ENCODE data around the gene CADM4. TPM values are rescaled to one million over a fixed set of nuclear protein-coding genes. Genes with fewer than 3 reads are reported as not detected.

CADM4 gene
- total RNA-seq, 1 donor from 2014 or later = 52.4 TPM

- peaks cover 13% of the 10 kb centered on the region for H3K9me3 Mint-ChIP-seq (ENCODE audit: unreplicated experiment)
- peaks cover 14% of the 10 kb centered on the region for H3K4me1 Mint-ChIP-seq (ENCODE audit: low read depth, unreplicated experiment)
- peak within 1 kb of the TSS; percentile 97 for H3K27ac Mint-ChIP-seq (ENCODE audit: unreplicated experiment)
- no peaks in the 10 kb centered on the region for H3K36me3 Mint-ChIP-seq (ENCODE audit: unreplicated experiment)
- DNase-seq = peak; percentile 100
- peaks cover 7% of the 10 kb centered on the region for H3K27me3 Mint-ChIP-seq (ENCODE audit: unreplicated experiment)
- TF ChIP-seq, protein P1, sequence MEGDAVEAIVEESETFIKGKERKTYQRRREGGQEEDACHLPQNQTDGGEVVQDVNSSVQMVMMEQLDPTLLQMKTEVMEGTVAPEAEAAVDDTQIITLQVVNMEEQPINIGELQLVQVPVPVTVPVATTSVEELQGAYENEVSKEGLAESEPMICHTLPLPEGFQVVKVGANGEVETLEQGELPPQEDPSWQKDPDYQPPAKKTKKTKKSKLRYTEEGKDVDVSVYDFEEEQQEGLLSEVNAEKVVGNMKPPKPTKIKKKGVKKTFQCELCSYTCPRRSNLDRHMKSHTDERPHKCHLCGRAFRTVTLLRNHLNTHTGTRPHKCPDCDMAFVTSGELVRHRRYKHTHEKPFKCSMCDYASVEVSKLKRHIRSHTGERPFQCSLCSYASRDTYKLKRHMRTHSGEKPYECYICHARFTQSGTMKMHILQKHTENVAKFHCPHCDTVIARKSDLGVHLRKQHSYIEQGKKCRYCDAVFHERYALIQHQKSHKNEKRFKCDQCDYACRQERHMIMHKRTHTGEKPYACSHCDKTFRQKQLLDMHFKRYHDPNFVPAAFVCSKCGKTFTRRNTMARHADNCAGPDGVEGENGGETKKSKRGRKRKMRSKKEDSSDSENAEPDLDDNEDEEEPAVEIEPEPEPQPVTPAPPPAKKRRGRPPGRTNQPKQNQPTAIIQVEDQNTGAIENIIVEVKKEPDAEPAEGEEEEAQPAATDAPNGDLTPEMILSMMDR (IDR thresholded peaks at IDR 0.05; ENCODE audit: partially characterized antibody, unreplicated experiment) = no peak
- peak within 1 kb of the TSS; percentile 97 for H3K4me3 Mint-ChIP-seq (ENCODE audit: unreplicated experiment)
These were observed 43.4 kb downstream of the CADM4 start, which contains the start of the genes IRGQ and ZNF576 for GRCh38 chr19:43595999-43596841. Gene IRGQ (minus strand): TSS chr19:43596134. CDS start chr19:43595338, 796 bp downstream. Gene ZNF576 (plus strand): TSS chr19:43596595. CDS start chr19:43597109, 514 bp downstream.

DNA sequence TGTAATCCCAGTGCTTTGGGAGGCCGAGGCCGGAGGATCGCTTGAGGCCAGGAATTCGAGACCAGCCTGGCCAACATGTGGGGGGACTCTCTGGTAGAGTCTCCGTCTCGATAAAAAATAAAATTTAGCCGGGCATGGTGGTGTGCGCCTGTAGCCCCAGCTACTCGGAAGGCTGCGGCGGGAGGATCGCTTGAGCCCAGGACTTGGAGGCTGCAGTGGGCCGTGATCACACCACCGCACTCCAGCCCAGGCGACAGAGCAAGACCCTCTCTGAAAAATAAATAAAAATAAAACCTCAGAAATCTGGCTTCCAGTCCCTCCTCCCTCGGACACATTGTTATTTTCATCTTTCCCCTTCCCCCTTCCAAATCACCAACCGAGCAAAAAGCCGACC lies 44.0 kb downstream of the CADM4 start:
- DNase-seq = no peak
- Mint-ChIP-seq H3K36me3 (ENCODE audit: unreplicated experiment) (no peaks in the 10 kb centered on the region), H3K27me3 (ENCODE audit: unreplicated experiment) (peaks cover 7% of the 10 kb centered on the region), H3K4me1 (ENCODE audit: low read depth, unreplicated experiment) (peaks cover 17% of the 10 kb centered on the region), H3K9me3 (ENCODE audit: unreplicated experiment) (peaks cover 13% of the 10 kb centered on the region), H3K27ac (ENCODE audit: unreplicated experiment) (peak overlapping the region; percentile 97), H3K4me3 (ENCODE audit: unreplicated experiment) (peak overlapping the region; percentile 97)
- TF ChIP-seq, protein P1 (IDR thresholded peaks at IDR 0.05; ENCODE audit: partially characterized antibody, unreplicated experiment) = no peak

- DNase-seq = peak; percentile 78
- peak overlapping the region; percentile 97 for H3K4me3 Mint-ChIP-seq (ENCODE audit: unreplicated experiment)
- H3K27ac Mint-ChIP-seq (ENCODE audit: unreplicated experiment) = peak overlapping the region; percentile 97
- H3K36me3 Mint-ChIP-seq (ENCODE audit: unreplicated experiment) = no peaks in the 10 kb centered on the region
- H3K4me1 Mint-ChIP-seq (ENCODE audit: low read depth, unreplicated experiment) = peaks cover 18% of the 10 kb centered on the region
- TF ChIP-seq, protein P1 (IDR thresholded peaks at IDR 0.05; ENCODE audit: partially characterized antibody, unreplicated experiment) = peak; percentile 89
- peaks cover 7% of the 10 kb centered on the region for H3K27me3 Mint-ChIP-seq (ENCODE audit: unreplicated experiment)
- peaks cover 13% of the 10 kb centered on the region for H3K9me3 Mint-ChIP-seq (ENCODE audit: unreplicated experiment)
These were observed 44.7 kb downstream of the CADM4 start for GRCh38 chr19:43594710-43595604.

DNA sequence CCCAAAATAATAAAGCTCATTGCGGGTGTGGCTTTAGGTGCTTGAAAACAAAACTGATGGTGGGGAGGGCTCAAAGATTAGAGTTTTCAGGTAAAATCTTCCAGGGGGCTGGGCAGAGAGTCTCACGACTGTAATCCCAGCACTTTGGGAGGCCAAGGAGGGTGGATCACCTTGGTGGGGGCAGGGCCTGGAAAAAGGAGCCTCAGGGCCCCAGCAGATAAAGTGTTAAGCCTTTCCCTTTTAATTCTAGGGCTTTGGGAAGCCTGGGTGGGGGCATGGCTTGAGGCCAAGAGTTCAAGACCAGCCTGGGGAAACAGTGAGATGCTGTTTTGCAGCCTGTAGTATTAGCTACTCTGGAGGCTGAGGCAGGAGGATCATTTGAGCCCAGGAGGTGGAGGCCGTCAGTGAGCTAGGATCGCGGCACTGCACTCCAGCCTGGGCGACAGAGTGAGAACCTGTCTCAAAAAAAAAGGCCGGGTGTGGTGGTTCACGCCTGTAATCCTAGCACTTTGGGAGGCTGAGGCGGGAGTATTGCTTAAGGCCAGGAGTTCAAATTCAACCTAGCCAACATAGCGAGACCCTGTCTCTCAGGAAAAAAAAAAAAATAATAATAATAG lies 45.5 kb downstream of the CADM4 start:
- TF ChIP-seq, protein P1 (IDR thresholded peaks at IDR 0.05; ENCODE audit: partially characterized antibody, unreplicated experiment) = no peak
- peak overlapping the region; percentile 90 for H3K27ac Mint-ChIP-seq (ENCODE audit: unreplicated experiment)
- no peak for DNase-seq
- no peaks in the 10 kb centered on the region for H3K36me3 Mint-ChIP-seq (ENCODE audit: unreplicated experiment)
- peak overlapping the region; percentile 97 for H3K4me3 Mint-ChIP-seq (ENCODE audit: unreplicated experiment)
- H3K9me3 Mint-ChIP-seq (ENCODE audit: unreplicated experiment) = peaks cover 15% of the 10 kb centered on the region
- H3K27me3 Mint-ChIP-seq (ENCODE audit: unreplicated experiment) = peaks cover 9% of the 10 kb centered on the region
- peaks cover 18% of the 10 kb centered on the region for H3K4me1 Mint-ChIP-seq (ENCODE audit: low read depth, unreplicated experiment)
